Upper lobe of left lung (tissue), 4 donors: ENCODE measurements around the gene HMCES.

Experiments used
- POLR2AphosphoS5 ChIP-seq, 2 donors: sonication (generic); formaldehyde crosslinking; IDR thresholded peaks; one replicate each; pipeline ENCODE4 v1.5.1; 2017; ENCODE audit warnings: antibody characterized with exemption in 2 of 2
- TF ChIP-seq, protein P1 (sequence below), 6 experiments: fragments of 450-650 bp in 4 of 6; fragments of 200-600 bp in 2 of 6; sonication (generic) in 2 of 6; IDR thresholded peaks; one replicate each; pipeline ENCODE4 v1.5.1; 2016 to 2019; ENCODE audit warnings: antibody characterized with exemption in 6 of 6

DNA sequence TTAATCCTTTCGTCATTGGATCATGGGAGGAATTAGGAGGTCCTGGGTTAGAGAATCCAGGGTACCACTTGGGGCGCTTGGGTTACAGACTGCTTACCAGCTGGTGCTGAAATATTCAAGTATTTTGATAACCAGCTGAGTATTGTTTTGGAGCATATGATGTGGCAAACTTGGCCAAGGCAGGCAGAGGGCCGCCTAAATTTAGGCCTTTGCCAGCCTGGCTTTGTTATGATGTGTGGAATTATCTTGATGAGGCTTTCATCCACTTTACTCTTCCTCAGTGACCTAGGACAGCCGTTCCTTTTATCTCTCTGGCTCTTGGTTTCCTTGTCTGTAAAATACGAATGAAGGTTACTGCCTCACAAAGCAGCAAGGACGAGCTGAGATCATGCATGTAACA lies 22.4 kb upstream of the HMCES start:
- TF ChIP-seq, protein P1, sequence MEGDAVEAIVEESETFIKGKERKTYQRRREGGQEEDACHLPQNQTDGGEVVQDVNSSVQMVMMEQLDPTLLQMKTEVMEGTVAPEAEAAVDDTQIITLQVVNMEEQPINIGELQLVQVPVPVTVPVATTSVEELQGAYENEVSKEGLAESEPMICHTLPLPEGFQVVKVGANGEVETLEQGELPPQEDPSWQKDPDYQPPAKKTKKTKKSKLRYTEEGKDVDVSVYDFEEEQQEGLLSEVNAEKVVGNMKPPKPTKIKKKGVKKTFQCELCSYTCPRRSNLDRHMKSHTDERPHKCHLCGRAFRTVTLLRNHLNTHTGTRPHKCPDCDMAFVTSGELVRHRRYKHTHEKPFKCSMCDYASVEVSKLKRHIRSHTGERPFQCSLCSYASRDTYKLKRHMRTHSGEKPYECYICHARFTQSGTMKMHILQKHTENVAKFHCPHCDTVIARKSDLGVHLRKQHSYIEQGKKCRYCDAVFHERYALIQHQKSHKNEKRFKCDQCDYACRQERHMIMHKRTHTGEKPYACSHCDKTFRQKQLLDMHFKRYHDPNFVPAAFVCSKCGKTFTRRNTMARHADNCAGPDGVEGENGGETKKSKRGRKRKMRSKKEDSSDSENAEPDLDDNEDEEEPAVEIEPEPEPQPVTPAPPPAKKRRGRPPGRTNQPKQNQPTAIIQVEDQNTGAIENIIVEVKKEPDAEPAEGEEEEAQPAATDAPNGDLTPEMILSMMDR (IDR thresholded peaks at IDR 0.05) = no peak
- no peak for TF ChIP-seq POLR2AphosphoS5 (IDR thresholded peaks at IDR 0.05)
